Retinal pigment epithelial cell (primary cell): ENCODE results near the gene PEDS1.
"Not testable (repeated sequence)": the region's sequence is repeated elsewhere in the genome, so short reads cannot be mapped to it uniquely, and the experiment has no call there.

Experiments
- DNase-seq: peaks from one replicate; pipeline ENCODE4 v3.0.0-alpha.2; 2010; ENCODE audit warnings: low read depth
- H3K4me3 ChIP-seq: 2 replicates; pipeline ENCODE4 v1.5.1; 2011; ENCODE audit warnings: mild to moderate bottlenecking, low read length, control low read depth, moderate library complexity
- CTCF ChIP-seq: conservative IDR thresholded peaks from 2 replicates; pipeline ENCODE4 v1.5.1; 2011; ENCODE audit warnings: low read depth, low read length, control low read depth, inconsistent platforms

The PEDS1 gene

GRCh38 chr20:50153500-50154377, at the start of gene PEDS1:
Gene PEDS1, minus strand, starts transcription at chr20:50153723. Its CDS starts 86 bp downstream, at chr20:50153637.
- H3K4me3 ChIP-seq = peak within 1 kb of the TSS; percentile 83
- no peak for TF ChIP-seq CTCF
- DNase-seq = peak; percentile 56

- no peak for DNase-seq
- TF ChIP-seq CTCF = no peak
- H3K4me3 ChIP-seq = no peak overlapping the region
Observed at GRCh38 chr20:50202677-50203076, 49.2 kb upstream of the PEDS1 start.

- DNase-seq, H3K4me3 ChIP-seq: not testable (repeated sequence)
Observed at GRCh38 chr20:50201710-50202109, 48.2 kb upstream of the PEDS1 start.

- no peak for TF ChIP-seq CTCF
- DNase-seq = no peak
- no peak overlapping the region for H3K4me3 ChIP-seq
Observed at GRCh38 chr20:50200482-50201104, 47.1 kb upstream of the PEDS1 start.

GRCh38 chr20:50199703-50200102, 46.2 kb upstream of the PEDS1 start:
- no peak for DNase-seq
- no peak for TF ChIP-seq CTCF
- no peak overlapping the region for H3K4me3 ChIP-seq

- no peak for DNase-seq
- TF ChIP-seq CTCF = no peak
- H3K4me3 ChIP-seq = no peak overlapping the region
Observed at GRCh38 chr20:50198716-50199115, 45.2 kb upstream of the PEDS1 start.

- H3K4me3 ChIP-seq = no peak overlapping the region
- no peak for DNase-seq
- no peak for TF ChIP-seq CTCF
Observed at GRCh38 chr20:50198180-50198666, 44.7 kb upstream of the PEDS1 start.
